PC-9 (cell line): ENCODE measurements around the gene ZDHHC1. TPM values are rescaled to one million over a fixed set of nuclear protein-coding genes. Genes with fewer than 3 reads are reported as not detected.
A peak's percentile ranks its signal among the peaks of the same experiment; 100 is the strongest.

Experiments used
- BruUV-seq: library from RNA; stranded (reverse); fragments of 400-500 nt; replicated peaks from 2 replicates; lab custom pipeline; 2021; lab: Mats Ljungman, UMichigan
- CTCF ChIA-PET: fragments of 300-600 bp; sonication (Branson Sonifier 250); formaldehyde crosslinking; loops from one replicate; lab custom pipeline; 2022; ENCODE audit warnings: antibody characterized with exemption; lab: Charles Lee
- POLR2A ChIA-PET: fragments of 300-600 bp; sonication (Branson Sonifier 250); formaldehyde crosslinking; loops from one replicate; lab custom pipeline; 2022; ENCODE audit warnings: antibody characterized with exemption; ENCODE audit not compliant: unreplicated experiment; lab: Charles Lee
- DNase-seq, 2 experiments: peaks; one replicate each; pipeline versions ENCODE4 v3.0.0 to v3.0.0-alpha.2; 2015 to 2022; ENCODE audit warnings: mixed read lengths in 1 of 2
- H2AFZ ChIP-seq: fragments of 200-600 bp; sonication (generic); 2 replicates; pipeline ENCODE4 v1.8.1; 2017; ENCODE audit warnings: antibody characterized with exemption
- H3F3A ChIP-seq: fragments of 200-600 bp; sonication (generic); 2 replicates; pipeline ENCODE4 v1.8.1; 2017; ENCODE audit warnings: antibody characterized with exemption, mild to moderate bottlenecking, low read depth; ENCODE audit not compliant: insufficient read depth
- H3K27ac ChIP-seq: fragments of 200-600 bp; sonication (generic); 2 replicates; pipeline ENCODE4 v1.6.1; 2016; ENCODE audit warnings: mixed run types
- H3K27me3 ChIP-seq: fragments of 200-600 bp; sonication (generic); 2 replicates; pipeline ENCODE4 v1.6.1; 2016; ENCODE audit warnings: low read depth, mixed run types; ENCODE audit not compliant: insufficient read depth
- H3K36me3 ChIP-seq: fragments of 200-600 bp; sonication (generic); 2 replicates; pipeline ENCODE4 v1.6.1; 2016; ENCODE audit warnings: low read depth, mixed run types
- H3K4me1 ChIP-seq: fragments of 200-600 bp; sonication (generic); replicated peaks from 2 replicates; pipeline ENCODE4 v1.6.1; 2016; ENCODE audit warnings: mixed run types; ENCODE audit not compliant: insufficient read depth
- H3K4me2 ChIP-seq: fragments of 200-600 bp; sonication (generic); 2 replicates; pipeline ENCODE4 v1.6.1; 2017; ENCODE audit warnings: mixed run types
- H3K4me3 ChIP-seq: fragments of 200-600 bp; sonication (generic); 2 replicates; pipeline ENCODE4 v1.6.1; 2016; ENCODE audit warnings: mixed run types
- H3K79me2 ChIP-seq: fragments of 200-600 bp; sonication (generic); 2 replicates; pipeline ENCODE4 v1.6.1; 2017; ENCODE audit warnings: low read depth, mixed run types
- H3K9me2 ChIP-seq: fragments of 200-600 bp; sonication (generic); 2 replicates; pipeline ENCODE4 v1.8.1; 2017; ENCODE audit warnings: mild to moderate bottlenecking; ENCODE audit not compliant: insufficient read depth
- H3K9me3 ChIP-seq: fragments of 200-600 bp; sonication (generic); 2 replicates; pipeline ENCODE4 v1.8.1; 2016; ENCODE audit warnings: low read depth; ENCODE audit not compliant: insufficient read depth
- H4K20me1 ChIP-seq: fragments of 200-600 bp; sonication (generic); 2 replicates; pipeline ENCODE4 v1.8.1; 2017; ENCODE audit not compliant: insufficient read depth
- CTCF ChIP-seq: fragments of 200-600 bp; sonication (generic); conservative IDR thresholded peaks from 2 replicates; pipeline ENCODE4 v1.6.1; 2017; ENCODE audit warnings: mixed run types, antibody characterized with exemption, mild to moderate bottlenecking, moderate library complexity
- EZH2 ChIP-seq: fragments of 200-600 bp; sonication (generic); IDR thresholded peaks from 2 replicates; pipeline ENCODE4 v1.8.0; 2017; ENCODE audit warnings: antibody characterized with exemption, low read depth
- intact Hi-C: fragments of 100-400 bp; cut with micrococcal nuclease; formaldehyde crosslinking; loops from one replicate; pipeline ENCODE4 v1.10.0; 2022; ENCODE audit not compliant: unreplicated experiment
- total RNA-seq: library from RNA; stranded (reverse); gene quantifications from 2 replicates; pipeline ENCODE4 v1.2.3, GENCODE V29; 2021

The ZDHHC1 gene
- total RNA-seq, 1 experiment from 2014 or later = 12.8 TPM

GRCh38 chr16:67449739-67450138 is 33.5 kb upstream of the ZDHHC1 start:
- H3K9me2 ChIP-seq = no peaks in the 10 kb centered on the region
- peaks cover 8% of the 10 kb centered on the region; the same call in 1 of the 2 replicates for H4K20me1 ChIP-seq
- H2AFZ ChIP-seq = no peak overlapping the region
- ChIA-PET POLR2A (interaction anchor here (0.7 kb wide), 1 partner anchor 586 kb away, joined by 10 read pairs; no protein-coding TSS in a partner anchor), CTCF (no interaction called here)
- H3K27me3 ChIP-seq = no peaks in the 10 kb centered on the region
- TF ChIP-seq EZH2 (no peak), CTCF (no peak)
- BruUV-seq = no TSS peak
- DNase-seq = peak in 1 of 2 experiments; percentile 8
- H3K36me3 ChIP-seq = no peaks in the 10 kb centered on the region
- H3K79me2 ChIP-seq = no peaks in the 10 kb centered on the region
- intact Hi-C loops = no loop called here
- H3K4me3 ChIP-seq = no peak overlapping the region
- H3K4me1 ChIP-seq = peaks cover 4% of the 10 kb centered on the region; the same call in 1 of the 2 replicates
- H3F3A ChIP-seq = 0 out of 2 replicates have a peak, but pooled peaks cover 4% of the 10 kb centered on the region
- H3K27ac ChIP-seq = no peak overlapping the region
- H3K4me2 ChIP-seq = no peak overlapping the region
- H3K9me3 ChIP-seq = no peaks in the 10 kb centered on the region

GRCh38 chr16:67449336-67449735 is 33.1 kb upstream of the ZDHHC1 start:
- Histone ChIP-seq H3K9me3 (no peaks in the 10 kb centered on the region), H4K20me1 (peaks cover 8% of the 10 kb centered on the region; the same call in 1 of the 2 replicates), H3K27me3 (no peaks in the 10 kb centered on the region), H3K27ac (no peak overlapping the region), H3F3A (0 out of 2 replicates have a peak, but pooled peaks cover 4% of the 10 kb centered on the region), H3K9me2 (no peaks in the 10 kb centered on the region), H3K4me2 (no peak overlapping the region), H2AFZ (no peak overlapping the region), H3K36me3 (no peaks in the 10 kb centered on the region), H3K79me2 (no peaks in the 10 kb centered on the region), H3K4me3 (no peak overlapping the region), H3K4me1 (peaks cover 4% of the 10 kb centered on the region; the same call in 1 of the 2 replicates)
- BruUV-seq = no TSS peak
- ChIA-PET CTCF (no interaction called here), POLR2A (interaction anchor here (0.7 kb wide), 1 partner anchor 586 kb away, joined by 10 read pairs; no protein-coding TSS in a partner anchor)
- DNase-seq = no peak
- TF ChIP-seq CTCF = no peak
- TF ChIP-seq EZH2 = no peak
- intact Hi-C loops = no loop called here

- Histone ChIP-seq H3K4me1 (peaks cover 4% of the 10 kb centered on the region; the same call in 1 of the 2 replicates), H3K27me3 (no peaks in the 10 kb centered on the region), H4K20me1 (peaks cover 8% of the 10 kb centered on the region; the same call in 1 of the 2 replicates), H3F3A (0 out of 2 replicates have a peak, but pooled peaks cover 4% of the 10 kb centered on the region), H3K36me3 (no peaks in the 10 kb centered on the region), H2AFZ (no peak overlapping the region), H3K27ac (no peak overlapping the region), H3K4me3 (no peak overlapping the region), H3K9me3 (no peaks in the 10 kb centered on the region), H3K4me2 (no peak overlapping the region), H3K79me2 (no peaks in the 10 kb centered on the region), H3K9me2 (no peaks in the 10 kb centered on the region)
- TF ChIP-seq CTCF = no peak
- no TSS peak for BruUV-seq
- intact Hi-C loops = no loop called here
- no peak for DNase-seq
- ChIA-PET POLR2A (no interaction called here), CTCF (interaction anchor here (0.6 to 1.0 kb wide), 3 partner anchors 10 to 24 kb away, joined by 3 to 6 read pairs (median 4); no protein-coding TSS in a partner anchor)
These were observed 32.3 kb upstream of the ZDHHC1 start for GRCh38 chr16:67448580-67448979.
